B cell (primary cell): ENCODE data around the gene SYT3.

ENCODE experiments used
- CTCF ChIP-seq: fragments of 200-600 bp; IDR thresholded peaks from one replicate; pipeline ENCODE4 v1.8.0; 2022; ENCODE audit warnings: antibody characterized with exemption, mild to moderate bottlenecking
- EZH2 ChIP-seq: IDR thresholded peaks from 2 replicates; pipeline ENCODE4 v1.6.1; 2012; ENCODE audit warnings: borderline replicate concordance, low read depth, mild to moderate bottlenecking, moderate library complexity, low read length; ENCODE audit not compliant: insufficient read depth, poor library complexity, severe bottlenecking

- TF ChIP-seq CTCF, result no peak
- TF ChIP-seq EZH2, result no peak
Measured at GRCh38 chr19:50628146-50628545, 11.5 kb downstream of the SYT3 start.
